CD8-positive, alpha-beta memory T cell (primary cell): ENCODE data around the gene BICC1. TPM values are rescaled to one million over a fixed set of nuclear protein-coding genes. Genes with fewer than 3 reads are reported as not detected.

ENCODE experiments used
- CTCF ChIA-PET: fragments of 350-600 bp; sonication (Branson Sonifier 250); formaldehyde crosslinking; loops from one replicate; lab custom pipeline; 2021; ENCODE audit warnings: antibody characterized with exemption; lab: Charles Lee
- POLR2A ChIA-PET: fragments of 350-600 bp; sonication (Branson Sonifier 250); formaldehyde crosslinking; loops from one replicate; lab custom pipeline; 2021; ENCODE audit warnings: antibody characterized with exemption; lab: Charles Lee
- DNase-seq, 5 donors: peaks; one replicate each; pipeline versions ENCODE4 v3.0.0 to v3.0.0-alpha.2; 2020 to 2022; ENCODE audit warnings: mixed read lengths in 1 of 5
- H3K27ac ChIP-seq: one replicate; pipeline ENCODE4 v1.7.0; 2013; ENCODE audit warnings: low read depth, mild to moderate bottlenecking, low read length, moderate library complexity
- H3K27me3 ChIP-seq: 2 replicates; pipeline ENCODE4 v1.7.0; 2013; ENCODE audit warnings: low read length, mild to moderate bottlenecking; ENCODE audit not compliant: insufficient read depth, poor library complexity, severe bottlenecking
- H3K36me3 ChIP-seq: 2 replicates; pipeline ENCODE4 v1.7.0; 2013; ENCODE audit warnings: mild to moderate bottlenecking, low read length, moderate library complexity; ENCODE audit not compliant: insufficient read depth
- H3K4me1 ChIP-seq: 2 replicates; pipeline ENCODE4 v1.7.0; 2013; ENCODE audit warnings: mild to moderate bottlenecking, low read length, moderate library complexity; ENCODE audit not compliant: insufficient read depth
- H3K4me3 ChIP-seq: 2 replicates; pipeline ENCODE4 v1.7.0; 2013; ENCODE audit warnings: mild to moderate bottlenecking, low read length
- H3K9me3 ChIP-seq: 2 replicates; pipeline ENCODE4 v1.7.0; 2013; ENCODE audit warnings: mild to moderate bottlenecking, low read length
- H3K27ac Mint-ChIP-seq, 8 donors: one replicate each; pipeline ENCODE4 v1.8.0; 2020 to 2021; ENCODE audit warnings: mixed read lengths in 8 of 8, mild to moderate bottlenecking in 6 of 8, inconsistent platforms in 3 of 8, moderate library complexity in 3 of 8
- H3K27me3 Mint-ChIP-seq, 2 donors: one replicate each; pipeline ENCODE4 v1.8.0; 2020 to 2021; ENCODE audit warnings: mixed read lengths in 2 of 2, mild to moderate bottlenecking in 1 of 2, moderate library complexity in 1 of 2
- H3K36me3 Mint-ChIP-seq, 3 donors: one replicate each; pipeline ENCODE4 v1.8.0; 2020 to 2021; ENCODE audit warnings: mixed read lengths in 3 of 3, inconsistent platforms in 1 of 3, mild to moderate bottlenecking in 1 of 3
- H3K4me1 Mint-ChIP-seq, 3 donors: one replicate each; pipeline ENCODE4 v1.8.0; 2020 to 2021; ENCODE audit warnings: mixed read lengths in 3 of 3, inconsistent platforms in 1 of 3, mild to moderate bottlenecking in 1 of 3
- H3K4me3 Mint-ChIP-seq, 7 donors: one replicate each; pipeline ENCODE4 v1.8.0; 2020 to 2021; ENCODE audit warnings: mixed read lengths in 7 of 7, mild to moderate bottlenecking in 6 of 7, moderate library complexity in 4 of 7, inconsistent platforms in 2 of 7
- H3K9me3 Mint-ChIP-seq, 5 donors: one replicate each; pipeline ENCODE4 v1.8.0; 2020 to 2022; ENCODE audit warnings: mixed read lengths in 5 of 5, mild to moderate bottlenecking in 3 of 5, moderate library complexity in 2 of 5, inconsistent platforms in 1 of 5
- polyA plus RNA-seq: library from polyadenylated mRNA; unstranded; fragments of 300-500 nt; fragmentation: Illumina TruSeq; gene quantifications from one replicate; pipeline ENCODE4 v1.2.3, GENCODE V29; 2021
- total RNA-seq, 2 experiments: library from RNA; stranded (reverse); gene quantifications; one replicate each; pipeline ENCODE4 v1.2.3, GENCODE V29; 2021

The BICC1 gene
- total and polyA plus RNA-seq, 3 experiments from 2014 or later: not detected

- Histone ChIP-seq H3K27me3 (no peaks in the 10 kb centered on the region), H3K27ac (no peak overlapping the region), H3K4me1 (no peaks in the 10 kb centered on the region), H3K9me3 (no peaks in the 10 kb centered on the region), H3K36me3 (no peaks in the 10 kb centered on the region), H3K4me3 (no peak overlapping the region)
- no peak for DNase-seq
- Mint-ChIP-seq H3K27me3 (peaks cover 0 to 2% of the 10 kb centered on the region in 2 donors), H3K36me3 (no peaks in the 10 kb centered on the region), H3K4me1 (no peaks in the 10 kb centered on the region), H3K9me3 (no peaks in the 10 kb centered on the region), H3K4me3 (no peak overlapping the region), H3K27ac (no peak overlapping the region)
- ChIA-PET POLR2A (no interaction called here), CTCF (no interaction called here)
Observed at GRCh38 chr10:58712982-58713381, 200.3 kb downstream of the BICC1 start.

- ChIA-PET POLR2A (no interaction called here), CTCF (no interaction called here)
- no peaks in the 10 kb centered on the region for H3K4me1 ChIP-seq
- Mint-ChIP-seq H3K27ac (no peak overlapping the region), H3K9me3 (no peaks in the 10 kb centered on the region), H3K4me3 (no peak overlapping the region), H3K36me3 (no peaks in the 10 kb centered on the region), H3K27me3 (peaks cover 0 to 3% of the 10 kb centered on the region in 2 donors), H3K4me1 (no peaks in the 10 kb centered on the region)
- H3K9me3 ChIP-seq: no peaks in the 10 kb centered on the region
- no peak overlapping the region for H3K4me3 ChIP-seq
- H3K36me3 ChIP-seq: no peaks in the 10 kb centered on the region
- DNase-seq: no peak
- no peak overlapping the region for H3K27ac ChIP-seq
- no peaks in the 10 kb centered on the region for H3K27me3 ChIP-seq
Observed at GRCh38 chr10:58714409-58714808, 201.7 kb downstream of the BICC1 start.

- no peak overlapping the region for H3K4me3 Mint-ChIP-seq
- peaks cover 0 to 3% of the 10 kb centered on the region in 2 donors for H3K27me3 Mint-ChIP-seq
- Histone ChIP-seq H3K27me3 (no peaks in the 10 kb centered on the region), H3K4me1 (no peaks in the 10 kb centered on the region), H3K9me3 (no peaks in the 10 kb centered on the region), H3K36me3 (no peaks in the 10 kb centered on the region), H3K27ac (no peak overlapping the region), H3K4me3 (no peak overlapping the region)
- no peaks in the 10 kb centered on the region for H3K9me3 Mint-ChIP-seq
- no peaks in the 10 kb centered on the region for H3K36me3 Mint-ChIP-seq
- CTCF ChIA-PET: no interaction called here
- no peaks in the 10 kb centered on the region for H3K4me1 Mint-ChIP-seq
- POLR2A ChIA-PET: no interaction called here
- no peak for DNase-seq
- no peak overlapping the region for H3K27ac Mint-ChIP-seq
Observed at GRCh38 chr10:58715061-58715460, 202.4 kb downstream of the BICC1 start.

- POLR2A ChIA-PET: no interaction called here
- Histone ChIP-seq H3K4me1 (no peaks in the 10 kb centered on the region), H3K4me3 (no peak overlapping the region), H3K36me3 (no peaks in the 10 kb centered on the region), H3K27ac (no peak overlapping the region), H3K9me3 (no peaks in the 10 kb centered on the region), H3K27me3 (no peaks in the 10 kb centered on the region)
- no peak overlapping the region for H3K4me3 Mint-ChIP-seq
- H3K9me3 Mint-ChIP-seq: no peaks in the 10 kb centered on the region
- H3K36me3 Mint-ChIP-seq: no peaks in the 10 kb centered on the region
- H3K27ac Mint-ChIP-seq: no peak overlapping the region
- peaks cover 0 to 3% (median 0%) of the 10 kb centered on the region in 3 donors for H3K4me1 Mint-ChIP-seq
- H3K27me3 Mint-ChIP-seq: peaks cover 0 to 2% of the 10 kb centered on the region in 2 donors
- no peak for DNase-seq
- CTCF ChIA-PET: no interaction called here
Observed at GRCh38 chr10:58718596-58718995, 205.9 kb downstream of the BICC1 start.

GRCh38 chr10:58721601-58722281, 209.1 kb downstream of the BICC1 start:
- H3K4me3 Mint-ChIP-seq: no peak overlapping the region
- H3K36me3 Mint-ChIP-seq: no peaks in the 10 kb centered on the region
- CTCF ChIA-PET: no interaction called here
- H3K9me3 Mint-ChIP-seq: no peaks in the 10 kb centered on the region
- no peak overlapping the region for H3K27ac ChIP-seq
- peaks cover 0 to 3% (median 0%) of the 10 kb centered on the region in 3 donors for H3K4me1 Mint-ChIP-seq
- H3K4me3 ChIP-seq: no peak overlapping the region
- H3K27ac Mint-ChIP-seq: no peak overlapping the region
- peaks cover 0 to 2% of the 10 kb centered on the region in 2 donors for H3K27me3 Mint-ChIP-seq
- POLR2A ChIA-PET: no interaction called here
- no peaks in the 10 kb centered on the region for H3K4me1 ChIP-seq
- no peaks in the 10 kb centered on the region for H3K9me3 ChIP-seq
- DNase-seq: no peak
- H3K36me3 ChIP-seq: no peaks in the 10 kb centered on the region
- no peaks in the 10 kb centered on the region for H3K27me3 ChIP-seq

GRCh38 chr10:58723186-58723585, 210.5 kb downstream of the BICC1 start:
- Mint-ChIP-seq H3K9me3 (peaks cover 0 to under 1% (median 0%) of the 10 kb centered on the region in 5 donors), H3K4me3 (no peak overlapping the region), H3K27me3 (peaks cover 0 to 2% of the 10 kb centered on the region in 2 donors), H3K27ac (no peak overlapping the region), H3K4me1 (peaks cover 0 to 3% (median 0%) of the 10 kb centered on the region in 3 donors), H3K36me3 (no peaks in the 10 kb centered on the region)
- Histone ChIP-seq H3K27ac (no peak overlapping the region), H3K4me3 (no peak overlapping the region), H3K4me1 (no peaks in the 10 kb centered on the region), H3K9me3 (no peaks in the 10 kb centered on the region), H3K27me3 (no peaks in the 10 kb centered on the region), H3K36me3 (no peaks in the 10 kb centered on the region)
- POLR2A ChIA-PET: no interaction called here
- DNase-seq: no peak
- CTCF ChIA-PET: no interaction called here

GRCh38 chr10:58723966-58724365, 211.3 kb downstream of the BICC1 start:
- CTCF ChIA-PET: no interaction called here

GRCh38 chr10:58724781-58725180, 212.1 kb downstream of the BICC1 start:
- no peak for DNase-seq
- Histone ChIP-seq H3K4me3 (no peak overlapping the region), H3K27ac (no peak overlapping the region), H3K4me1 (no peaks in the 10 kb centered on the region), H3K36me3 (no peaks in the 10 kb centered on the region), H3K9me3 (no peaks in the 10 kb centered on the region), H3K27me3 (no peaks in the 10 kb centered on the region)
- CTCF ChIA-PET: no interaction called here
- H3K27ac Mint-ChIP-seq: peak overlapping the region in 1 of 8 donors; percentile 2
- H3K27me3 Mint-ChIP-seq: no peaks in the 10 kb centered on the region
- POLR2A ChIA-PET: no interaction called here
- H3K4me3 Mint-ChIP-seq: no peak overlapping the region
- H3K4me1 Mint-ChIP-seq: peaks cover 0 to 3% (median 0%) of the 10 kb centered on the region in 3 donors
- peaks cover 0 to 3% (median 0%) of the 10 kb centered on the region in 5 donors for H3K9me3 Mint-ChIP-seq
- H3K36me3 Mint-ChIP-seq: no peaks in the 10 kb centered on the region

More at GRCh38 chr10:58723966-58724365, 211.3 kb downstream of the BICC1 start:
- Mint-ChIP-seq H3K27ac (no peak overlapping the region), H3K27me3 (peaks cover 0 to 2% of the 10 kb centered on the region in 2 donors), H3K4me1 (peaks cover 0 to 3% (median 0%) of the 10 kb centered on the region in 3 donors), H3K36me3 (no peaks in the 10 kb centered on the region), H3K9me3 (peaks cover 0 to 3% (median 0%) of the 10 kb centered on the region in 5 donors), H3K4me3 (no peak overlapping the region)
- POLR2A ChIA-PET: no interaction called here
- Histone ChIP-seq H3K4me1 (no peaks in the 10 kb centered on the region), H3K9me3 (no peaks in the 10 kb centered on the region), H3K36me3 (no peaks in the 10 kb centered on the region), H3K4me3 (no peak overlapping the region), H3K27ac (no peak overlapping the region), H3K27me3 (no peaks in the 10 kb centered on the region)
- DNase-seq: no peak
